DND-41 (cell line): Measurements from ENCODE around the gene SLC18A3.

Experiments used
- ATAC-seq: fragments of 200-7000 bp; cut with Tn5 transposase; 3 replicates; pipeline ENCODE4 v1.9.1; 2021; ENCODE audit warnings: low read depth; ENCODE audit not compliant: insufficient read depth
- DNase-seq: peaks from one replicate; pipeline ENCODE4 v3.0.0-alpha.2; 2020
- H2AFZ ChIP-seq: 2 replicates; pipeline ENCODE4 v1.6.0; 2012; ENCODE audit warnings: low read depth, low read length
- H3K27ac ChIP-seq: 2 replicates; pipeline ENCODE4 v1.5.1; 2012; ENCODE audit warnings: low read length, inconsistent platforms
- H3K27me3 ChIP-seq: fragments of 200-600 bp; sonication (generic); 2 replicates; pipeline ENCODE4 v1.6.0; 2012; ENCODE audit warnings: low read length, mild to moderate bottlenecking, inconsistent platforms; ENCODE audit not compliant: insufficient read depth, poor library complexity
- H3K36me3 ChIP-seq: 2 replicates; pipeline ENCODE4 v1.5.1; 2012; ENCODE audit warnings: low read length, inconsistent platforms; ENCODE audit not compliant: insufficient read depth
- H3K4me1 ChIP-seq: 2 replicates; pipeline ENCODE4 v1.5.1; 2012; ENCODE audit warnings: mild to moderate bottlenecking, low read length; ENCODE audit not compliant: insufficient read depth
- H3K4me2 ChIP-seq: 2 replicates; pipeline ENCODE4 v1.6.0; 2012; ENCODE audit warnings: mild to moderate bottlenecking, moderate library complexity, low read length, inconsistent platforms; ENCODE audit not compliant: insufficient read depth
- H3K4me3 ChIP-seq, 2 experiments: fragments of 200-600 bp in 1 of 2; shearing (Covaris generic) in 1 of 2; 2 replicates each; pipeline ENCODE4 v1.5.1; 2012 to 2016; ENCODE audit warnings: inconsistent platforms in 2 of 2, low read length in 2 of 2, mild to moderate bottlenecking in 2 of 2, low read depth in 1 of 2, moderate library complexity in 1 of 2
- H3K79me2 ChIP-seq: 2 replicates; pipeline ENCODE4 v1.6.0; 2012; ENCODE audit warnings: low read length, inconsistent platforms; ENCODE audit not compliant: insufficient read depth
- H3K9ac ChIP-seq: 2 replicates; pipeline ENCODE4 v1.6.0; 2012; ENCODE audit warnings: low read depth, mild to moderate bottlenecking, inconsistent platforms, low read length, moderate library complexity
- H3K9me3 ChIP-seq: 2 replicates; pipeline ENCODE4 v1.5.1; 2012; ENCODE audit warnings: low read length, moderate library complexity, mild to moderate bottlenecking, inconsistent platforms; ENCODE audit not compliant: insufficient read depth, severe bottlenecking
- H4K20me1 ChIP-seq: 2 replicates; pipeline ENCODE4 v1.6.0; 2012; ENCODE audit warnings: low read length; ENCODE audit not compliant: insufficient read depth
- EZH2 ChIP-seq: IDR thresholded peaks from 3 replicates; pipeline ENCODE4 v1.6.1; 2012; ENCODE audit warnings: borderline replicate concordance, low read depth, mild to moderate bottlenecking, moderate library complexity, low read length, inconsistent platforms; ENCODE audit not compliant: severe bottlenecking
- TF ChIP-seq, protein P1 (sequence below): IDR thresholded peaks from 2 replicates; pipeline ENCODE4 v1.5.1; 2012; ENCODE audit warnings: borderline replicate concordance, low read length, moderate library complexity, mild to moderate bottlenecking; ENCODE audit not compliant: poor library complexity, severe bottlenecking; ENCODE audit errors: extremely low read depth

The SLC18A3 gene

DNA sequence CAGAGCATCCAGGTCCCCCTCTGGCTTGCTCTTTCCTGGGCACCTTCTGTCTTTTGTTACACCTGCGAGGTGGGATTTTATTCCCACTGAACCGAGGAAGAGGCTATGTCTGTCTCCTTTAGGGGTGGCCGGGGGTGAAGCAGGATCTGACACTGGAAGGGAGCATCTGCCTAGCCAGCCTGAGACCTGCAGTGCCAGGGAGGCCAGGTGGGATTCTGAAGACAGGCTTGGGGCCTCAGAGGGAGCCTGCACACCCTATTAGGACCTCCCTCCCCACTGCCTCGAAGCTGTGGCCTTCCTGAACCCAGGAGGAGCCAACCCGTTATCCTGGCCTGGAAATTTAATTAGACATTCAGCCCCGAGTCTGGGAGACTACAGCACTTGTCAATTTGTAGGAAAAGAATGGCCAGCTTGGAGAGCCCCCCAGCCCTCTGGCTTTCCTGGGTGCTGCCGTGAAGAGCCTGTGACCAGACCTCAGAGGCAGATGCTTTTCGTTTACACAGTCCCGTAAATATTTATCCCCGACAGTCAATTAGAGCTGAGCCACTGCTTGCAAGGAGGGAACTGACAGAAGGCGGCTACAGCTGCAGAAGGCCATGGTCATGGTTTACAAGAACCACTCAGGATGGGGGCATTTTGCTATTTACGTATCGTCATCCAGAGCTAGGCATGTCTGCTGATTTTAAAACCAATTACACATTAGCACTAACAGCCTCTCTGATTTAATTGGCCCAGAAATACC lies 23.4 kb downstream of the SLC18A3 start:
- no peak overlapping the region for H3K4me2 ChIP-seq
- H3K4me1 ChIP-seq: no peaks in the 10 kb centered on the region
- no peak overlapping the region for H3K9ac ChIP-seq
- H2AFZ ChIP-seq: no peak overlapping the region
- H3K27me3 ChIP-seq: no peaks in the 10 kb centered on the region
- no peak for DNase-seq
- no peaks in the 10 kb centered on the region for H3K36me3 ChIP-seq
- TF ChIP-seq EZH2: no peak
- TF ChIP-seq, protein P1, sequence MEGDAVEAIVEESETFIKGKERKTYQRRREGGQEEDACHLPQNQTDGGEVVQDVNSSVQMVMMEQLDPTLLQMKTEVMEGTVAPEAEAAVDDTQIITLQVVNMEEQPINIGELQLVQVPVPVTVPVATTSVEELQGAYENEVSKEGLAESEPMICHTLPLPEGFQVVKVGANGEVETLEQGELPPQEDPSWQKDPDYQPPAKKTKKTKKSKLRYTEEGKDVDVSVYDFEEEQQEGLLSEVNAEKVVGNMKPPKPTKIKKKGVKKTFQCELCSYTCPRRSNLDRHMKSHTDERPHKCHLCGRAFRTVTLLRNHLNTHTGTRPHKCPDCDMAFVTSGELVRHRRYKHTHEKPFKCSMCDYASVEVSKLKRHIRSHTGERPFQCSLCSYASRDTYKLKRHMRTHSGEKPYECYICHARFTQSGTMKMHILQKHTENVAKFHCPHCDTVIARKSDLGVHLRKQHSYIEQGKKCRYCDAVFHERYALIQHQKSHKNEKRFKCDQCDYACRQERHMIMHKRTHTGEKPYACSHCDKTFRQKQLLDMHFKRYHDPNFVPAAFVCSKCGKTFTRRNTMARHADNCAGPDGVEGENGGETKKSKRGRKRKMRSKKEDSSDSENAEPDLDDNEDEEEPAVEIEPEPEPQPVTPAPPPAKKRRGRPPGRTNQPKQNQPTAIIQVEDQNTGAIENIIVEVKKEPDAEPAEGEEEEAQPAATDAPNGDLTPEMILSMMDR: no peak
- H3K79me2 ChIP-seq: no peaks in the 10 kb centered on the region
- no peak overlapping the region for H3K27ac ChIP-seq
- ATAC-seq: no peak
- H4K20me1 ChIP-seq: no peaks in the 10 kb centered on the region
- H3K9me3 ChIP-seq: no peaks in the 10 kb centered on the region
- no peak overlapping the region for H3K4me3 ChIP-seq

DNA sequence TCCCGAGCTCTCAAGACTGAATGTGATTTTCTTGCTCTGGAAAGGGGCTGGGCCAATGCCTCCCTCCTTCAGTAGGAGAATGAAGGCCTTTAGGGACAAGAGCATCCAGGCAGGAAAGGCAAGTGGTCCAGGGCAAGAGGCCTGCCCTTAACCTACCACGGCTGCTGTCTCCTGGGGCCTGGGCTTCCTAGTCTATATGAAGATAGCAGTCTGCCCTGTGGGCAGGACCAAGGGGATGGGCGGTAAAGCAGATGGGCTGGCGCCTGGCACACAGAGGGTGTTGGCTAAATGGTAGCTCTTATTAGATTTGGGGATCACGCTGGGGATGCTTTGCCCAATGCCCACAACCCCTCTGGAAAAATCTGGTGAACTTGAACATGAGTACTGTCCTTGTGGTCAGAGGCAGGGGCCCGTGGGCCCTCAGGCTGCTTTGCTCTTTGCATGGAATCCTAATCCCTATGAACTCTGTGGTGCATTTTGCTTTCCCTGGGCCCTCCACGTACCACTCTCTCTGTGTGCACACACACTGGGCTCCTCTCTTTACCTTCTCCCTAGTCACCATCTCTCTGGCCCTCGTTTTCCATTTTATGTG lies 24.1 kb downstream of the SLC18A3 start:
- H3K9me3 ChIP-seq: no peaks in the 10 kb centered on the region
- no peaks in the 10 kb centered on the region for H3K4me1 ChIP-seq
- H2AFZ ChIP-seq: no peak overlapping the region
- TF ChIP-seq EZH2: no peak
- TF ChIP-seq, protein P1: no peak
- no peak for DNase-seq
- no peak overlapping the region for H3K9ac ChIP-seq
- no peaks in the 10 kb centered on the region for H3K79me2 ChIP-seq
- no peak overlapping the region for H3K4me3 ChIP-seq
- no peaks in the 10 kb centered on the region for H4K20me1 ChIP-seq
- H3K4me2 ChIP-seq: no peak overlapping the region
- no peak for ATAC-seq
- H3K27ac ChIP-seq: no peak overlapping the region
- no peaks in the 10 kb centered on the region for H3K36me3 ChIP-seq
- H3K27me3 ChIP-seq: no peaks in the 10 kb centered on the region

DNA sequence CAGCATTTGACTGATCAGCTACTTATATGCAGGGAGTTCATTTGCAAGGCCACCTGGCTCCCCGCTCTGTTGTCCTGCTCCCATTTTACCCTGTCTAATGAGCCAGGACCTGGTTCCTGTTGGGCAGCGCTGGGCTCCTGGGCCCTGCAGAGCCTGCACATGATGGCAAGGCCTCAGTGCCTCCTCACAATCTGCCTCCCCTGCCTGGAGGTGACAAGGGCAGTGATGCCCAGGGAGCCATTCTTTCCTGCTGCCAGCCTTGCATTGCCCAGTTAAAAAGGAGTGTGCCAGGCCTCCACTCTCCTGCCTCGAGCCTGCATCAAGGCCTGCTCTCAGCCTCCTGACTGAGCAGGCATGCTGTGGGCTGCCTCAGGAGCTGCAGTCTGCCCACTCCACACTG lies 32.2 kb downstream of the SLC18A3 start:
- no peaks in the 10 kb centered on the region for H3K27me3 ChIP-seq
- no peak overlapping the region for H3K4me2 ChIP-seq
- H3K4me1 ChIP-seq: peaks cover 6% of the 10 kb centered on the region
- TF ChIP-seq, protein P1: no peak
- no peak for TF ChIP-seq EZH2
- H3K79me2 ChIP-seq: no peaks in the 10 kb centered on the region
- ATAC-seq (no peak), DNase-seq (no peak)
- no peak overlapping the region for H3K27ac ChIP-seq
- no peaks in the 10 kb centered on the region for H3K9me3 ChIP-seq
- no peak overlapping the region for H3K9ac ChIP-seq
- no peaks in the 10 kb centered on the region for H3K36me3 ChIP-seq
- no peak overlapping the region for H3K4me3 ChIP-seq
- no peaks in the 10 kb centered on the region for H4K20me1 ChIP-seq
- no peak overlapping the region for H2AFZ ChIP-seq
